Cardiac muscle cell (in vitro differentiated cells and primary cell): ENCODE measurements around the gene CCDC107. TPM values are rescaled to one million over a fixed set of nuclear protein-coding genes. Genes with fewer than 3 reads are reported as not detected.

Experiments used
- DNase-seq, 2 donors: peaks; one replicate each; pipeline versions ENCODE4 v3.0.0 to v3.0.0-alpha.2; 2010 to 2017; ENCODE audit warnings: low read depth in 1 of 2, low spot score in 1 of 2
- H3K27ac ChIP-seq: fragments of 200-600 bp; sonication (generic); 2 replicates; pipeline ENCODE4 v1.5.1; 2016
- H3K27me3 ChIP-seq: fragments of 200-600 bp; sonication (generic); 2 replicates; pipeline ENCODE4 v1.6.0; 2016; ENCODE audit warnings: control low read depth
- H3K36me3 ChIP-seq: fragments of 200-600 bp; sonication (generic); 2 replicates; pipeline ENCODE4 v1.5.1; 2016; ENCODE audit warnings: control low read depth
- H3K4me1 ChIP-seq: fragments of 200-600 bp; sonication (generic); 2 replicates; pipeline ENCODE4 v1.8.1; 2017; ENCODE audit warnings: low read depth, mild to moderate bottlenecking, mixed run types
- H3K4me3 ChIP-seq: fragments of 200-600 bp; sonication (generic); 2 replicates; pipeline ENCODE4 v1.5.1; 2016; ENCODE audit warnings: mild to moderate bottlenecking
- H3K9me3 ChIP-seq: fragments of 200-600 bp; sonication (generic); 2 replicates; pipeline ENCODE4 v1.5.1; 2017; ENCODE audit warnings: low read depth, mild to moderate bottlenecking, control low read depth
- polyA plus RNA-seq: library from polyadenylated mRNA; unstranded; fragments of >200 nt; fragmentation: Nextera tagmentation; extraction: Ambion mirVana; gene quantifications from 2 replicates; pipeline ENCODE4 v1.2.1, GENCODE V29; 2016
- total RNA-seq: library from RNA; depleted of rRNA; stranded (reverse); fragments of >200 nt; gene quantifications from 2 replicates; pipeline ENCODE4 v1.2.3, GENCODE V29; 2016
- TF ChIP-seq, protein P1 (sequence below): IDR thresholded peaks from 2 replicates; pipeline ENCODE4 v1.5.1; 2012; ENCODE audit warnings: low read depth, mild to moderate bottlenecking, low read length

The CCDC107 gene
- total and polyA plus RNA-seq, 2 experiments from 2014 or later: 26.5 to 75.1 TPM

DNA sequence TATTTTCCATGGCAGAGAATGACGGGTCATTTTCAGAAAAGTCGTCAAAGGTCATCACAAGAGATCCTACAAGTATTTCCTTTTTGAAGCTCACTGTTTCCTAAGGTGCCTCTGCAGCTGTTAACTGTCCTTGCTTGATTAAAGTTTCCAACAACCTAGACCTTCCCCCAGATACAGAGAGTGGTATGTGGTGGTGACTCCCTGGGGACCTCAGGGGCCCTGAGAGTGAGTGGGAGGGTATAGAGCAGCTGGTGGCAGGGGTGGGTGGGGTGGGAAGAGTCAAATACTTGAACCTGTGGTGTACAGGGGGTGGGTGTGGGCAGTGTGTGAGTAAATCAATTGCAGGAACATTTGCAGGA lies 38.3 kb upstream of the CCDC107 start:
- Histone ChIP-seq H3K4me3 (no peak overlapping the region), H3K27ac (no peak overlapping the region), H3K36me3 (no peaks in the 10 kb centered on the region), H3K9me3 (no peaks in the 10 kb centered on the region), H3K4me1 (no peaks in the 10 kb centered on the region), H3K27me3 (peaks cover 38% of the 10 kb centered on the region)
- TF ChIP-seq, protein P1, sequence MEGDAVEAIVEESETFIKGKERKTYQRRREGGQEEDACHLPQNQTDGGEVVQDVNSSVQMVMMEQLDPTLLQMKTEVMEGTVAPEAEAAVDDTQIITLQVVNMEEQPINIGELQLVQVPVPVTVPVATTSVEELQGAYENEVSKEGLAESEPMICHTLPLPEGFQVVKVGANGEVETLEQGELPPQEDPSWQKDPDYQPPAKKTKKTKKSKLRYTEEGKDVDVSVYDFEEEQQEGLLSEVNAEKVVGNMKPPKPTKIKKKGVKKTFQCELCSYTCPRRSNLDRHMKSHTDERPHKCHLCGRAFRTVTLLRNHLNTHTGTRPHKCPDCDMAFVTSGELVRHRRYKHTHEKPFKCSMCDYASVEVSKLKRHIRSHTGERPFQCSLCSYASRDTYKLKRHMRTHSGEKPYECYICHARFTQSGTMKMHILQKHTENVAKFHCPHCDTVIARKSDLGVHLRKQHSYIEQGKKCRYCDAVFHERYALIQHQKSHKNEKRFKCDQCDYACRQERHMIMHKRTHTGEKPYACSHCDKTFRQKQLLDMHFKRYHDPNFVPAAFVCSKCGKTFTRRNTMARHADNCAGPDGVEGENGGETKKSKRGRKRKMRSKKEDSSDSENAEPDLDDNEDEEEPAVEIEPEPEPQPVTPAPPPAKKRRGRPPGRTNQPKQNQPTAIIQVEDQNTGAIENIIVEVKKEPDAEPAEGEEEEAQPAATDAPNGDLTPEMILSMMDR: no peak
- DNase-seq: no peak

DNA sequence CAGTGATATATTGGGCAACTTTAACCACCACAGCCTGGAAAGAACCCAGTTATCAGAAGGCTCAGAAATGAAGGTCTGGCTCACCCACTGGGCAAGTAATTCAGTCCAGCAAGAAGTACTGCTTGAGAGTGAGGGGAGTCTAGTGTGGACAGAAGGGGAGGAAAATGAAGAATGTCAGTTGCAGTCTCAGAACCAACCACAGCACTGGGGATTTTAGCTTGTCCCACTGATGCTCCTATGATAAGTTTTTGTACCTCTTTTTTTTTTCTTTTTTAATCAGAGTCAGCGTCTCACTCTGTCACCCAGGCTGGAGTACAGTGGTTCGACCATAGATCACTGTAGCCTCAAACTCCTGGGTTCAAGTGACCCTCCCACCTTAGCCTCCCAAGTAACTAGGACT lies 30.5 kb upstream of the CCDC107 start:
- H3K4me1 ChIP-seq: no peaks in the 10 kb centered on the region
- H3K27me3 ChIP-seq: no peaks in the 10 kb centered on the region
- DNase-seq: peak in 1 of 2 donors; percentile 26
- no peak overlapping the region for H3K27ac ChIP-seq
- H3K4me3 ChIP-seq: no peak overlapping the region
- H3K36me3 ChIP-seq: no peaks in the 10 kb centered on the region
- no peaks in the 10 kb centered on the region for H3K9me3 ChIP-seq
- TF ChIP-seq, protein P1: no peak

DNA sequence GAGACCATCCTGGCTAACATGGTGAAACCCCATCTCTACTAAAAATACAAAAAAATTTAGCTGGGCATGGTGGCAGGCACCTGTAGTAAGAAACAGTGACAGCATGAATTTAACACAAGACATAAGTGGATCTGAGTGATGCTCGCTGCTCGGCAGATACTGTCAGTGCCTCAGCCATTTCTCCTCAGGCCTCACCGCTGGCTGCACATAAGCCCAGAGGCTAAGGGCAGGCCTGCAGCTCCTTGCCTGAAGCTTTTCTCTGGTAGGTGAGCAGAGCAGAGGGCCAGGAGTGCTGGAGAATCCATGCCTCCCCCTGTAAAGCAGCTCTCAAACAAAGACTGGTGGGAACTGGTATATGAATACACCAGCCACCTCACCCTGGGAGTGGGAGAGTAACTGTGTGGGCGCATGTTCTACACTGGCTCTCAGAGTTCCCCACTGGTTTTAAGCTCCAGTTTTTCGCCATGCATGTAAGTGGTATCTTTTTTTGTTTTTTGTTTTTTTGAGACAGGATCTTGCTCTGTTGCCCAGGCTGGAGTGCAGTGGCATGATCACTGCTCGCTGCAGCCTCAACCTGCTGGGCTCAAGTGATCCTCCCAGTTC lies 29.6 kb upstream of the CCDC107 start:
- H3K27me3 ChIP-seq: no peaks in the 10 kb centered on the region

DNA sequence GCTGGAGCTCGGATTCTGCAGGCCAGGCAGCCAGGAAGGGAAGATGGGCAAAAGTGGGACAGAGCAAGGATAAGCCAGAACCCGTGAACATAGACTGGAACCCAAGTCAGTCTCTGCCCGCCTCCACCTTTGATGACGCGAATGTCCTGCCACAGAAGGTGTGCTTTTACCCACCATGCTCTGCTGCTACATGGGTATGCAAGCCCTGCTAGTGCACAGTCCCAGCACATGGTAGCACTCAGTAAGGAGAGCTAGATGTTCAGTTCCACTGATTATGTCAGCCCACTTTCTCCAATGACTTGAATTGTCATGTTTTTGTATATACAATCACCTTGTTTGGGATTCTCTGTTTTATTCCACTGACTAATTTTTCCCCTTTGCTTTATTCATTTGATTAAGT lies 28.5 kb upstream of the CCDC107 start:
- no peak for DNase-seq
- no peak overlapping the region for H3K27ac ChIP-seq
- no peak overlapping the region for H3K4me3 ChIP-seq
- no peaks in the 10 kb centered on the region for H3K9me3 ChIP-seq
- H3K36me3 ChIP-seq: no peaks in the 10 kb centered on the region
- H3K27me3 ChIP-seq: no peaks in the 10 kb centered on the region
- no peaks in the 10 kb centered on the region for H3K4me1 ChIP-seq
- TF ChIP-seq, protein P1: no peak

More for the DNA sequence above, 29.6 kb upstream of the CCDC107 start:
- Histone ChIP-seq H3K4me1 (no peaks in the 10 kb centered on the region), H3K4me3 (no peak overlapping the region), H3K36me3 (no peaks in the 10 kb centered on the region), H3K9me3 (no peaks in the 10 kb centered on the region), H3K27ac (no peak overlapping the region)
- TF ChIP-seq, protein P1: no peak
- no peak for DNase-seq

DNA sequence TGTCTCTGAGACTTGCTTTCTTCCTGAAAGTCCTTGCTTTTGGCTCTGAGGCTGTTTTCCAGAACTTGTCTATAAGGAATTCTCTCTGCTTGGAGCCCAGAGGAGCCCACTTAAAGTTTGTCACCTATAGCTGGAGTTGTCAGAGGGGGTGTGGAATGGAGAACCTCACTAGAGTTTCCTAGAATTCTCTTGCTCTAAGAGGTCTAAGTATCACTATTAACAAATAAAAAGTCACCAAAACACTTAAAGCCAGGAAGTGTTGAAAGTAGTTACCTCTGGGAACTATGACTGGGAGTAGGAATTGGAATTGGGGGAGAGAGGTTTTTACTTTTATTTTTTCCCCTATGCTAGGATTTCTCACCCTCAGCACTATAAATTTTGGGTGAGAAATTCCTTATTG lies 22.4 kb upstream of the CCDC107 start:
- H3K4me3 ChIP-seq: no peak overlapping the region
- peak overlapping the region; percentile 82 for H3K27ac ChIP-seq
- no peaks in the 10 kb centered on the region for H3K27me3 ChIP-seq
- DNase-seq: no peak
- TF ChIP-seq, protein P1: no peak
- H3K4me1 ChIP-seq: peaks cover 9% of the 10 kb centered on the region
- H3K36me3 ChIP-seq: no peaks in the 10 kb centered on the region
- H3K9me3 ChIP-seq: no peaks in the 10 kb centered on the region
